Omental fat pad (tissue), 4 donors: ENCODE data around the gene TTC28. TPM values are rescaled to one million over a fixed set of nuclear protein-coding genes. Genes with fewer than 3 reads are reported as not detected.

Experiments used
- ATAC-seq: fragments of 150-250 bp; one replicate; pipeline ENCODE4 v1.9.1; 2016; ENCODE audit warnings: mild to moderate bottlenecking, moderate library complexity; ENCODE audit not compliant: low FRiP score
- DNase-seq: peaks from one replicate; pipeline ENCODE4 v3.0.0-alpha.2; 2019; ENCODE audit warnings: low spot score
- CTCF ChIP-seq, 3 donors: fragments of 450-650 bp; IDR thresholded peaks; one replicate each; pipeline ENCODE4 v1.5.1; 2016 to 2017; ENCODE audit warnings: antibody characterized with exemption in 3 of 3, mild to moderate bottlenecking in 3 of 3, moderate library complexity in 2 of 3
- total RNA-seq, 4 donors: library from RNA; depleted of rRNA; stranded (reverse); fragments of >200 nt; gene quantifications; one replicate each; pipeline ENCODE4 v1.1.0, GENCODE V29; 2016

TTC28 gene
- total RNA-seq, 4 donors from 2014 or later = 28.6 to 103 (median 50.6) TPM

DNA sequence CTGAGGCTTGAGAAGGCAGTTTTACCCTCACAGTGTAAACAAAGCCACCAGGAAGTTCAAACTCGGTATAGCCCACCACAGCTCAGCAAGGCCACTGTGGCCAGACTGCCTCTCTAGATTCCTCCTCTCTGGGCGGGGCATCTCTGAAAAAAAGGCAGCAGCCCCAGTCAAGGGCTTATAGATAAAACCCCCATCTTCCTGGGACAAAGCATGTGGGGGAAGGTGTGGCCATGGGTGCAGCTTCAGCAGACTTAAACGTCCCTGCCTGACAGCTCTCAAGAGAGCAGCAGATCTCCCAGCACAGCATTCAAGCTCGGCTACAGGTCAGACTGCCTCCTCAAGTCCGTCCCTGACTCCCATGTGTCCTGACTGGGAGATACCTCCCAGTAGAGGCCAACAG is 69.7 kb downstream of the TTC28 start:
- no peak for TF ChIP-seq CTCF (IDR thresholded peaks at IDR 0.05)
- DNase-seq (no peak), ATAC-seq (no peak)

- no peak for ATAC-seq
- TF ChIP-seq CTCF (IDR thresholded peaks at IDR 0.05) = no peak
Observed at GRCh38 chr22:28608546-28608945, 71.1 kb downstream of the TTC28 start.

DNA sequence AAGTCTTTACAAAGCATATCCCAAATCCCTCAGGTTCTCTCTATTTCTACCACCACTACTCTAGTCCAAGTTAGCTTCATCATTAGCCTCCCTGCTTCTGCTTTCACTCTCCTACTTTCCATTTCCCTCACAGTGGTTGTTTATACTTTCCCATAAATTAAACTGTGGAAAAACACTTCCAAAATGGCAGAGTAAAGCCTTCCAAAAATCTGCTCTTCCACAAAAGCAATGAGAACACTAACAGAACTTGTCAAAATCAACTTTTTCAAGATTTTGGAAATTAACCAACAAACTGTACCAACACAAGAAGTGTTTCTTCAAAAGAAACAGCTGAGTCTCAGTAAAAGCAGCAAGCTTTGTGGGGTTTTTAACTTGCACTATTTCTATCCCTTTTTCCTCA is 71.8 kb downstream of the TTC28 start:
- TF ChIP-seq CTCF (IDR thresholded peaks at IDR 0.05) = no peak
- no peak for DNase-seq
- ATAC-seq = no peak

More at GRCh38 chr22:28608546-28608945, 71.1 kb downstream of the TTC28 start:
- DNase-seq = no peak

DNA sequence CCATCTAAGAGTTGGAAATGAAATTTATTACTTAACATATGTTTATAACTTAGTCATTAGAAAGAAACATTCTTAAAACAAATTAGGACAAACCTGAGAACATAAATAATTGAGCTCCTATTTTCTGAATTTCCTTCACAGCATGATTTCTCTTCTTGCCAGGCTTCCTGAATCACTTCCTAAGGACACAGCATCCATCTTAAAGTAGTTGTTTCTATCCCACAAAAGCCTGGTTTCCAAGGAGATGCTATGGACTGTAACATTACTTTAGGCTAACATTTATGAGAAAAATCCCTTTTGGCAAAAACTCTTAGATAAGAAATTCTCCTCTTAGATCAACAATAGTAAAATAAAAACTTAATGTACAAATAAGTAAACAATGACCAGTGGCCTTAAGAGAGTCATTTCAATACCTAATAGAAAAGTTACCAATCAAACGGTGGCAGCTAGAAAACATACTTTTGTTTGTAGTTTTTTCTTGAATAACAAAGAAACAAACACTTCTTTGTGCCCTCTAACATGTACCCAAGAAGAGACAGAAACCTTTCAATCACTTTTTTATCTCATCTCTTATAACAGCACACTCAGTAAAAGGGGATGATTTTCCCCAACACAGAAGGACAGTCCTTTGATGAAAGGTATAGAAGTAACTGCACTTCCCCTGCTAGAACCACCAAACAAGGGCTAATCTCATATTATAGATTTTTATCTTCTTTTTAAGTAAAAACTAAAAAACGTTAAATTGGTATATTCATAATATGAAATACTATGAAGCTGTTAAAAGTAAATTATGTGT is 74.5 kb downstream of the TTC28 start:
- no peak for DNase-seq
- TF ChIP-seq CTCF (IDR thresholded peaks at IDR 0.05) = no peak
- no peak for ATAC-seq

GRCh38 chr22:28601915-28602314 is 77.7 kb downstream of the TTC28 start:
- ATAC-seq (no peak), DNase-seq (no peak)
- TF ChIP-seq CTCF (IDR thresholded peaks at IDR 0.05) = no peak

- no peak for ATAC-seq
- no peak for TF ChIP-seq CTCF (IDR thresholded peaks at IDR 0.05)
- no peak for DNase-seq
Observed at GRCh38 chr22:28600546-28601143, 79.0 kb downstream of the TTC28 start.

DNA sequence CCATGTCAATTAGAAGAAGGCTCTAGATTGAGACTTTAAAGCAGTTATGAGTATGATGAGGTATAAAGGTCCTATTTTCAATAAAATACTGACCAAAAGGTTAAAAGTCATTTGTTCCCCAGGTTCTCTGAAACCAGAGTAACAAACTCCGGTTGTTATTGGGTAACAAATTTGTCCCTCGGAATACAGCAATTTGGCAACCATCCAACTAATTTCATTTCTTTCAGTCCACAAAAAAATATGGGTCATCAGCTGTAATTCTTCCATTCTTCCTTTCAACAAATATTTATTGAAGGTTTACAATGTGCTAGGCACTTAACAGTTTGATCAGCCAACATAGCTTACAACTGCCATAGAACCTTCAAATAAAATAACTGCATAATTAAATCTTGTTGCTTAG is 79.9 kb downstream of the TTC28 start:
- DNase-seq (no peak), ATAC-seq (no peak)
- no peak for TF ChIP-seq CTCF (IDR thresholded peaks at IDR 0.05)
